Large intestine (tissue), 3 donors: ENCODE results near the gene SRGAP1. TPM values are rescaled to one million over a fixed set of nuclear protein-coding genes. Genes with fewer than 3 reads are reported as not detected.

ENCODE experiments used
- DNase-seq, 2 donors: peaks; one replicate each; pipeline versions ENCODE4 v3.0.0 to v3.0.0-alpha.2; 2013
- H3K27ac ChIP-seq: one replicate; pipeline ENCODE4 v1.5.1; 2013; ENCODE audit warnings: low read length
- H3K27me3 ChIP-seq: 2 replicates; pipeline ENCODE4 v1.6.1; 2013; ENCODE audit warnings: low read length; ENCODE audit not compliant: control insufficient read depth, insufficient read depth
- H3K36me3 ChIP-seq: 2 replicates; pipeline ENCODE4 v1.6.1; 2013; ENCODE audit warnings: low read length; ENCODE audit not compliant: control insufficient read depth, insufficient read depth
- H3K4me1 ChIP-seq: one replicate; pipeline ENCODE4 v1.6.1; 2013; ENCODE audit warnings: low read length; ENCODE audit not compliant: control insufficient read depth, insufficient read depth
- H3K4me3 ChIP-seq: one replicate; pipeline ENCODE4 v1.5.1; 2013; ENCODE audit warnings: low read length
- H3K9me3 ChIP-seq: one replicate; pipeline ENCODE4 v1.6.1; 2013; ENCODE audit warnings: mild to moderate bottlenecking, low read depth, low read length, moderate library complexity; ENCODE audit not compliant: control insufficient read depth
- WGBS: methylation state at CpG from one replicate; pipeline ENCODE4 v1.1.5; 2013; ENCODE audit warnings: low lambda C conversion rate; ENCODE audit not compliant: insufficient coverage; 5-methylcytosine and 5-hydroxymethylcytosine counted together
- polyA plus RNA-seq: library from polyadenylated mRNA; unstranded; fragments of 120-200 nt; gene quantifications from one replicate; pipeline ENCODE4 v1.2.1, GENCODE V29; 2013

SRGAP1 gene
- polyA plus RNA-seq, 1 donor, result 8.6 TPM

DNA sequence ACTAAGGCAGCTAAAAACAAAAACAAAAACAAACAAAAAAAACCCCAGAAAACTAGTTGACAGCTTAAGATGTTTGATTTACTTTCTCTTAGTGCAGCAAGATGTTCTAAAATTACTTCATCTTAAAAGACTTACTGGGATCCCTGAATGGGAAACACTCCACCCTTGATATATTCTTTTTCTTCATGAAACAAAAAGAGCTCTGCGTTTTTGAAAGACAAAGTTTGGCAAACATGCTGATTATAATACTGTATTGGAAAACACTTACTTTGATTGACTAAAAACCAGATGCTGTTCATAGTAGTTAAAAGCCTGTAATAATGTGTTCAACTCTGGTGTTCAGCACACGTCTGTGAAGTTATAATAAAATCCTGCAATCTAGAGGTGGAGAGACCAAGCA is 136.8 kb downstream of the SRGAP1 start:
- 92% methylated on average over 2 of the region's 2 CpGs for WGBS
- peaks cover 5% of the 10 kb centered on the region for H3K36me3 ChIP-seq

DNA sequence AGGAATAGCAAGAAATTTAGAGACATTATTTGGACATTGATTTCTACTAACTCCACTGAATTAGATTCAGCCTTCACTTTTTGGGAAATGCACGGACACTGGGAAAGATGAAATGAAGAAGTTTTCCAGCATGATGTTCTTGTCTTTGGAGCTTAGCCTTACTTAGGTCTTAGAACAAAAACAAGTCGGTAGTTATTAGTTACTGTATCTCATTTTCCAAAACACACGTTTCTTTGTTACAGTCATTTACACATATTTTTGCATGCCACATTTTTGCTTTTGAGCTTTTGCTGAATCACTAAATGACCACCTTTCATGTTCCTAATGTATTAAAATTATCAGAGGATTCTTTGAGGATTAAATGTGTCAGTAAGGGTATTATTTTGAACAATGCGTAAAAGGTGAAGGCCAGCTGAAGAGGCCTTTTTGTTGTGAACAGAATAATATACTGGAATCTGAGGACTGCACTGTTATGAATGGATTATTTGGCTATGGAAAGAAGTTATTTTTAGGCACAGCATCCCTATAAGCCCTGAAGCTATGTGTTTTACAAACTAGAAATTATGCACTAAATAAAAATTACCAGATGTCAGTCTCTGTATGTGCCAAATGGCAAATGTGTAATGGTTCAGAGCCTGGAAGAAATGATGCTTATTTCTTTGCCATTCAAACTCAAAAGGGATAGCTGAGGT is 138.2 kb downstream of the SRGAP1 start:
- Histone ChIP-seq H3K9me3 (no peaks in the 10 kb centered on the region), H3K27me3 (no peaks in the 10 kb centered on the region), H3K4me1 (no peaks in the 10 kb centered on the region), H3K36me3 (peaks cover 5% of the 10 kb centered on the region), H3K27ac (no peak overlapping the region), H3K4me3 (no peak overlapping the region)
- no peak for DNase-seq
- WGBS, result 88% methylated on average over 4 of the region's 4 CpGs

More for the DNA sequence above, 136.8 kb downstream of the SRGAP1 start:
- no peak overlapping the region for H3K4me3 ChIP-seq
- no peak for DNase-seq
- H3K27ac ChIP-seq, result no peak overlapping the region
- H3K27me3 ChIP-seq, result no peaks in the 10 kb centered on the region
- no peaks in the 10 kb centered on the region for H3K9me3 ChIP-seq
- no peaks in the 10 kb centered on the region for H3K4me1 ChIP-seq

DNA sequence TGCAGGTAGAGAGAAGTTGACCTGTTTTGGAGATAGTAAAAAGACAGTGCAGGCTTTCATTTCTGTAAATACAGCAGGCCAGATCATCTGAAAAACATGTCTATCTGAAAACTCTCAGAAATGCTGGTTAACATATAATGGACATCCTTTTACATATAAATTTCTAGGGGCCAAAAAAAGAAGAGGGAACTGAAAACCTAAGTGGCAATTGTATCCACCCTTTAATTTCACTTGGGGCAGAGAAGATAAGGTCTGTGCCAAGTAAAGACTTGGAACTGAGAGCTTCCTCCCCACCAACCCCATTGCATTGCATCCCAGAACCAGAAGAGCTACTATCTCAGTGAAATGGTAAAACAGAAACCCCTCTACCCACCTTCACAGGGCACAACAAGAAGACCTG is 141.0 kb downstream of the SRGAP1 start:
- no peak overlapping the region for H3K4me3 ChIP-seq
- H3K4me1 ChIP-seq, result no peaks in the 10 kb centered on the region
- no peaks in the 10 kb centered on the region for H3K27me3 ChIP-seq
- no peaks in the 10 kb centered on the region for H3K9me3 ChIP-seq
- H3K36me3 ChIP-seq, result peaks cover 9% of the 10 kb centered on the region
- DNase-seq, result no peak
- H3K27ac ChIP-seq, result no peak overlapping the region

- Histone ChIP-seq H3K27me3 (no peaks in the 10 kb centered on the region), H3K4me1 (no peaks in the 10 kb centered on the region), H3K27ac (no peak overlapping the region), H3K4me3 (no peak overlapping the region), H3K9me3 (no peaks in the 10 kb centered on the region), H3K36me3 (peaks cover 9% of the 10 kb centered on the region)
- no peak for DNase-seq
- 77% methylated on average over 2 of the region's 2 CpGs for WGBS
Observed at GRCh38 chr12:63985945-63986344, 141.4 kb downstream of the SRGAP1 start.

DNA sequence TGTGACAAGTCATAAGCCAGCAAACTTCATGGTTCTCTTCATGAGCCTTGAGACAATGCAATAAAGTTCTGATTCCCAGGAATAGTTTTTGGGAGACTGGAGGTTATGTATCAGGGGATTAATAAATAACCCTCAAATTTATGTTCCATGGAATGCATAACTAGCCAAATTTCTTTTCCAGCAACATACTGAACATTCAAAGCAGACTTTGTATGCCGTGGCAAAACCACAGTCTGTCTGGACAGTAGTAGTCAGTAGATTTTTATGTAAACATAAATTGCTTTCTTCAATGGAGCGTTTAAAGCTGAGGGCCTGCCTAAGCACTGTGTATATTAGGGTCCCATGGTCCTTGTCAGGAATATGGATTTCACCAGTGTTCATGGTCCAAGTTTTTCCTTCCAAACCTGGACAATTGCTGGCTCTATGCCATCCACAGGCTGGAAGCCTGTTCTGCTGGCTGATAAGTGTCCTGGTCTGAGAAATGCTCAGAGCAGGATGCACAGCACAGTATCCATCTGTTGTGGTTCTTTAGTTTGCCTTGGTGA is 144.9 kb downstream of the SRGAP1 start:
- Histone ChIP-seq H3K4me1 (no peaks in the 10 kb centered on the region), H3K36me3 (peaks cover 14% of the 10 kb centered on the region), H3K27ac (no peak overlapping the region), H3K27me3 (no peaks in the 10 kb centered on the region), H3K4me3 (no peak overlapping the region), H3K9me3 (no peaks in the 10 kb centered on the region)
- no peak for DNase-seq
- 100% methylated on average over 1 of the region's 2 CpGs for WGBS

DNA sequence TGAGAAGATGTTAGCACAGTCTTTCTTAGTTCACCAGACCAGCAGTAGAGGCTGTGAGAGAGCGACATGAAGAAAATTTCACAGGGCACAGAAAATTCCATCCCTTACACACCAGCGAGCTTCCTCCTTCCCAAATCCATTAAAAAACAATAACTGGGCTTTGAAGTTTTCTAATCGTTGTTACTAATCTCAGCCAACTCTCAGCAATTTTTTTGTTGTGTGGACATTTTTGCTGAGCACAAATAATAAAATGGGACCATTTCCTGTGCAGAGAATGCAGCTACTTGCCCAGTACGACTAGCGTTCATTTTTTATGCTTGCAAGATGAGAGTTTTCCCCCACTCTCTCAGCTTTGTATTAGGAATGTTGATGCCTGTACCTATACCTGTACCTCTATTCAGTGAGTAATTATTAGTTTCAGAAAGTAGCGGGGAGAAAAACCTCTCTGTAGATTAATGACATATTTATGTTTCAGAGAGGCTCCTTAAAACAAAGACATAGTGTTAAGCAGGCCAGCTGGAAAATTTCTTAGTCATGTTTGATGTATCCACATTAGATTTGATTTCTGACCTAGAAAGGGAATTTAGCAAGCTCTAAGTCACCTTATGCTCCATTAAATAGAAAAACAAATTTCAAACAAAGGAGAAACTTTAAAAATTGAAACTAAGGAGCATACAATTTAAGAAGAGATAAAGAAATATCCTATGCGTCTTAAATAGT is 146.5 kb downstream of the SRGAP1 start:
- Histone ChIP-seq H3K4me3 (no peak overlapping the region), H3K27ac (no peak overlapping the region), H3K27me3 (no peaks in the 10 kb centered on the region), H3K4me1 (no peaks in the 10 kb centered on the region), H3K36me3 (peaks cover 9% of the 10 kb centered on the region), H3K9me3 (no peaks in the 10 kb centered on the region)
- no peak for DNase-seq
- 87% methylated on average over 3 of the region's 7 CpGs for WGBS

- no peaks in the 10 kb centered on the region for H3K4me1 ChIP-seq
- no peak overlapping the region for H3K27ac ChIP-seq
- H3K9me3 ChIP-seq, result no peaks in the 10 kb centered on the region
- no peak overlapping the region for H3K4me3 ChIP-seq
- no peak for DNase-seq
- H3K36me3 ChIP-seq, result peaks cover 8% of the 10 kb centered on the region
- WGBS, result no CpG with 5 or more reads among the region's 2 CpGs
- no peaks in the 10 kb centered on the region for H3K27me3 ChIP-seq
Observed at GRCh38 chr12:63994704-63995103, 150.2 kb downstream of the SRGAP1 start.

GRCh38 chr12:63995512-63995911 is 151.0 kb downstream of the SRGAP1 start:
- H3K27ac ChIP-seq, result no peak overlapping the region
- no peak for DNase-seq
- no peaks in the 10 kb centered on the region for H3K9me3 ChIP-seq
- H3K4me3 ChIP-seq, result no peak overlapping the region
- H3K36me3 ChIP-seq, result peaks cover 5% of the 10 kb centered on the region
- H3K27me3 ChIP-seq, result no peaks in the 10 kb centered on the region
- H3K4me1 ChIP-seq, result no peaks in the 10 kb centered on the region

DNA sequence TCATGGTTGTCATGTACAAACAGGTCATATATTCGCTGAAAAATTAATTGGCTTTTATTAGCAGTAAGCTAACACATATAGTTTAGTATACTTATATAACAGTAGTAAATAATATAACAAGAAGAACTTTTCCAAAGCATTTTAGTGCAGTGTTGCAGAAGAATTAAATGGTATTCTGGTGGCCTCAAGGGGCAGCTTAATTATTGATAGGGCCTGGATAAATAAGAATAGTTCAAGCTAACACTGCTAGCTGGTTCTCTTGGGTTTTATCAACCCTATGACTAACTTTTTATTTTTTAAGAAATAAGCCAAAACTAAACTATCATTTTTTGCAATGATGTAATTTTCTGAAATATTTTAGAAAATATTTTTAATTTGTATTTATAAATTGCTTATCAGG is 152.1 kb downstream of the SRGAP1 start:
- Histone ChIP-seq H3K9me3 (no peaks in the 10 kb centered on the region), H3K27ac (no peak overlapping the region), H3K36me3 (peaks cover 4% of the 10 kb centered on the region), H3K4me3 (no peak overlapping the region), H3K4me1 (no peaks in the 10 kb centered on the region), H3K27me3 (no peaks in the 10 kb centered on the region)
- DNase-seq, result no peak
- no CpG with 5 or more reads among the region's 1 CpG for WGBS

GRCh38 chr12:63997198-63997597 is 152.7 kb downstream of the SRGAP1 start:
- Histone ChIP-seq H3K4me3 (no peak overlapping the region), H3K27ac (no peak overlapping the region), H3K36me3 (peaks cover 3% of the 10 kb centered on the region), H3K9me3 (no peaks in the 10 kb centered on the region), H3K27me3 (no peaks in the 10 kb centered on the region), H3K4me1 (no peaks in the 10 kb centered on the region)
- 100% methylated on average over 1 of the region's 1 CpG for WGBS
- no peak for DNase-seq

GRCh38 chr12:63998584-63998983 is 154.1 kb downstream of the SRGAP1 start:
- no peaks in the 10 kb centered on the region for H3K4me1 ChIP-seq
- no peaks in the 10 kb centered on the region for H3K27me3 ChIP-seq
- H3K27ac ChIP-seq, result no peak overlapping the region
- H3K36me3 ChIP-seq, result no peaks in the 10 kb centered on the region
- no peak overlapping the region for H3K4me3 ChIP-seq
- no peak for DNase-seq
- H3K9me3 ChIP-seq, result no peaks in the 10 kb centered on the region
